Measurements from ENCODE around the gene MAFG. TPM values are rescaled to one million over a fixed set of nuclear protein-coding genes. Genes with fewer than 3 reads are reported as not detected.

MAFG gene
- total RNA-seq, 6 experiments from 2014 or later = 7.4 to 12.9 (median 9.2) TPM

- ATAC-seq (no peak), DNase-seq (no peak)
- Histone ChIP-seq H3K4me3 (no peak overlapping the region), H3K4me1 (no peaks in the 10 kb centered on the region), H3K36me3 (no peaks in the 10 kb centered on the region), H3K27me3 (no peaks in the 10 kb centered on the region), H3K9me3 (no peaks in the 10 kb centered on the region), H3K27ac (no peak overlapping the region)
- 83% methylated on average over 7 of the region's 9 CpGs for WGBS (ENCODE audit: insufficient coverage, low coverage, low lambda C conversion rate, missing lambda C conversion rate)
- intact Hi-C loops (cut with DNase I) = loop anchor here in 1 of 2 donors (10.0 kb wide), 1 partner anchor 250 kb away; no protein-coding TSS in a partner anchor
- TF ChIP-seq POLR2A (IDR thresholded peaks at IDR 0.05) (no peak), CTCF (IDR thresholded peaks at IDR 0.05) (no peak)
Observed at GRCh38 chr17:81944858-81945257, 17.3 kb upstream of the MAFG start.

- no peaks in the 10 kb centered on the region for H3K9me3 ChIP-seq
- intact Hi-C loops (cut with DNase I) = loop anchor here in 1 of 2 donors (10.0 kb wide), 1 partner anchor 253 kb away; no protein-coding TSS in a partner anchor
- no peak overlapping the region for H3K4me3 ChIP-seq
- DNase-seq (no peak), ATAC-seq (no peak)
- no peak overlapping the region for H3K27ac ChIP-seq
- 71% methylated on average over 1 of the region's 12 CpGs for WGBS (ENCODE audit: insufficient coverage, low coverage, low lambda C conversion rate, missing lambda C conversion rate)
- no peak for TF ChIP-seq POLR2A (IDR thresholded peaks at IDR 0.05)
- TF ChIP-seq CTCF (IDR thresholded peaks at IDR 0.05) = no peak
- H3K4me1 ChIP-seq = peaks cover 0 to 4% (median 0%) of the 10 kb centered on the region in 4 donors
- H3K36me3 ChIP-seq = no peaks in the 10 kb centered on the region
- no peaks in the 10 kb centered on the region for H3K27me3 ChIP-seq
Observed at GRCh38 chr17:81942167-81942553, 14.6 kb upstream of the MAFG start.

- 52% methylated on average over 14 of the region's 30 CpGs for WGBS (ENCODE audit: insufficient coverage, low coverage, low lambda C conversion rate, missing lambda C conversion rate)
- Histone ChIP-seq H3K27me3 (no peaks in the 10 kb centered on the region), H3K9me3 (no peaks in the 10 kb centered on the region), H3K4me1 (peaks cover 0 to 8% (median 2%) of the 10 kb centered on the region in 4 donors), H3K36me3 (no peaks in the 10 kb centered on the region), H3K4me3 (no peak overlapping the region), H3K27ac (no peak overlapping the region)
- ATAC-seq = no peak
- TF ChIP-seq POLR2A (IDR thresholded peaks at IDR 0.05) = no peak
- TF ChIP-seq CTCF (IDR thresholded peaks at IDR 0.05) = no peak
- intact Hi-C loops (cut with DNase I) = loop anchor here in 1 of 2 donors (10.0 kb wide), 1 partner anchor 253 kb away; no protein-coding TSS in a partner anchor
- peak in 1 of 3 donors; percentile 54 for DNase-seq
Observed at GRCh38 chr17:81941484-81942166, 14.1 kb upstream of the MAFG start.

- 87% methylated on average over 3 of the region's 56 CpGs for WGBS (ENCODE audit: insufficient coverage, low coverage, low lambda C conversion rate, missing lambda C conversion rate)
- TF ChIP-seq CTCF (IDR thresholded peaks at IDR 0.05) (no peak), POLR2A (IDR thresholded peaks at IDR 0.05) (no peak)
- Histone ChIP-seq H3K27me3 (no peaks in the 10 kb centered on the region), H3K4me3 (no peak overlapping the region), H3K27ac (no peak overlapping the region), H3K4me1 (peaks cover 0 to 11% (median 3%) of the 10 kb centered on the region in 4 donors), H3K9me3 (no peaks in the 10 kb centered on the region), H3K36me3 (no peaks in the 10 kb centered on the region)
- intact Hi-C loops (cut with DNase I) = loop anchor here in 1 of 2 donors (10.0 kb wide), 1 partner anchor 254 kb away; no protein-coding TSS in a partner anchor
- DNase-seq (peak in 1 of 3 donors; percentile 42), ATAC-seq (no peak)
Observed at GRCh38 chr17:81940538-81941483, 13.3 kb upstream of the MAFG start.
